WI38 (cell line): Measurements from ENCODE around the gene SUPT5H.

Source experiments
- H3K4me3 ChIP-seq: 2 replicates; pipeline ENCODE4 v1.5.1; 2011; ENCODE audit warnings: low read depth, mild to moderate bottlenecking, control low read depth, low read length
- CTCF ChIP-seq: IDR thresholded peaks from 2 replicates; pipeline ENCODE4 v1.5.1; 2012; ENCODE audit warnings: low read depth, mild to moderate bottlenecking, control low read depth, low read length

Gene SUPT5H

GRCh38 chr19:39413911-39414608 is 31.3 kb upstream of the SUPT5H start:
- no peak for TF ChIP-seq CTCF
- H3K4me3 ChIP-seq = peak overlapping the region; percentile 89

DNA sequence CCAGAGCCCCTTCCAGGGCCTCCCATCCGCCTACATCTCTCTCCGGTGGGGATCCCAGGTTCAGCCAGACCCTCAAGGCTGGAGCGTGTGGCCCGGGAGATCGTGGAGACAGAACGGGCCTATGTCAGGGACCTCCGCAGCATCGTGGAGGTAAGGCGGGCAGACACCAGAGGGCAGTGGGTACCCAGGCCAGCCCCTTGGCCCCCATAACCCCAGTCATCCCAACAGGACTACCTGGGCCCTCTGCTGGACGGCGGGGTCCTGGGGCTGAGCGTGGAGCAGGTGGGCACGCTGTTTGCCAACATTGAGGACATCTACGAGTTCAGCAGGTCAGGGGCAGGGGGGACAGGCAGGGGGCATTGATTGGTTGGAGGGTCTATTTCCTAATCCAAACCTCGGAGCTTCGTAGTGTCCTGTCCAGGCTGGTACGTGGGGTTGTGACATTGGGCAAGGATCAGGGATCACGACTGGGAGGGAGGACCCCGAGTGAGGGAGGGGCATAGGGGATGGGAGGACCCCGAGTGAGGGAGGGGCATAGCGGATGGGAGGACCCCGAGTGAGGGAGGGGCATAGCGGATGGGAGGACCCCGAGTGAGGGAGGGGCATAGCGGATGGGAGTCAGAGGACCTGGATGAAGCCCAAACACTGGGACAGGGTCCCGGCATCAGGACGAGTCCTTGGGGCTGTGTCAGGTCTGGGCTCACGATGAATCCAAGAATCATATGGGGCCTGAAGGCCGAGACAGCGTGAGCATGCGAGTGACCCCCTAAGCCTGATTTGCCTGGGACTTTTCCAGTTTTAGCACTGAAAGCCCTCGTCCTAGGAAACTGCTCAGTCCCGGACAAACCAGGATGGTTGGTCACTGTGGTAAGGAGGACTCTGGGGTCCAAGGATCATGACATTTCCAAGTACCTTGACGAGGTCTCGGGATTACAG is 30.0 kb upstream of the SUPT5H start:
- TF ChIP-seq CTCF = no peak

GRCh38 chr19:39416152-39417120 is 28.9 kb upstream of the SUPT5H start:
- no peak for TF ChIP-seq CTCF

More for the DNA sequence above, 30.0 kb upstream of the SUPT5H start:
- peak overlapping the region; percentile 89 for H3K4me3 ChIP-seq

GRCh38 chr19:39417463-39418181 is 27.8 kb upstream of the SUPT5H start:
- H3K4me3 ChIP-seq = no peak overlapping the region
- TF ChIP-seq CTCF = no peak

More at GRCh38 chr19:39416152-39417120, 28.9 kb upstream of the SUPT5H start:
- H3K4me3 ChIP-seq = no peak overlapping the region

DNA sequence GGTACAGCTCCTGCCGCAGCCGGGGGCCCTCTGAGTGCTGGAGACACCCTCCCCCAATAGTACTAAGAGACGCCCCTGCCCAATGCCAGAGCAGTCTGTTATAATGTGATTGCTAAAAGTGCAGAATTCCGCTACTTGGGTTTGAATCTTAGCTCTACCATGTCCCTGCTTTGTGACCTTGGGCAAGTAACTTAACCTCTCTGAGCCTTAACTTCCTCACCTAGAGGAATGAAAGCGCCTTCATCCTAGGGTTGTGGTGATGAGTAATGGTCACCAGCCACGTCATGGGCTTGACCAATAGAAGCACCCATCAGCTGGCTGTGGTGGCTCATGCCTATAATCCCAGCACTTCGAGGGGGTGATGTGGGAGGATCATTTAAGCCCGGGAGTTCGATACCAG is 26.4 kb upstream of the SUPT5H start:
- TF ChIP-seq CTCF = no peak
- H3K4me3 ChIP-seq = no peak overlapping the region

GRCh38 chr19:39420769-39421168 is 24.6 kb upstream of the SUPT5H start:
- TF ChIP-seq CTCF = no peak
- no peak overlapping the region for H3K4me3 ChIP-seq
